Ovary (tissue), 1 donor: ENCODE data around the gene TAS2R60.
"Not testable (repeated sequence)": the region's sequence is repeated elsewhere in the genome, so short reads cannot be mapped to it uniquely, and the experiment has no call there.

Experiments
- EP300 ChIP-seq: sonication (generic); formaldehyde crosslinking; IDR thresholded peaks from one replicate; pipeline ENCODE4 v1.6.1; 2017; ENCODE audit warnings: antibody characterized with exemption
- POLR2A ChIP-seq: fragments of 450-650 bp; IDR thresholded peaks from one replicate; pipeline ENCODE4 v1.6.1; 2017; ENCODE audit warnings: antibody characterized with exemption, mild to moderate bottlenecking, moderate library complexity

DNA sequence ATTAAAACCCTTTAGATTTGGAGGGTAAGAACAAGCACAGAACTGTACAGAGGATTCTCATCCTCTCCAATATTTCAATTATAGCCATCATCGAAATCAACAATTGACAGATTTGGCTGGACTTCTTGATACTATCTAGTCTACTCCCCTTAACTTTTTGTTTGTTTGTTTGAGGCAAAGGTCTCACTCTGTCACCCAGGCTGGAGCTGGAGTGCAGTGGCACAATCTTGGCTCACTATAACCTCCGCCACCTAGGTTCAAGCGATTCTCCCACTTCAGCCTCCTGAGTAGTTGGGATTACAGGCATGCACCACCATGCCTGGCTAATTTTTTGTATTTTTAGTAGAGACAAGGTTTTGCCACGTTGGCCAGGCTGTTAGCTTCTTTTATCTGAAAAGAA lies 41.0 kb upstream of the TAS2R60 start:
- TF ChIP-seq POLR2A, EP300: not testable (repeated sequence)
